Neutrophil (primary cell): ENCODE measurements around the gene WEE2.

Source experiments
- H3K27ac ChIP-seq: fragments of 200-600 bp; sonication (generic); 2 replicates; pipeline ENCODE4 v1.5.1; 2016; ENCODE audit warnings: mild to moderate bottlenecking, moderate library complexity
- H3K27me3 ChIP-seq: fragments of 200-600 bp; sonication (generic); 2 replicates; pipeline ENCODE4 v1.6.0; 2016; ENCODE audit warnings: mild to moderate bottlenecking
- H3K36me3 ChIP-seq: fragments of 200-600 bp; sonication (generic); 2 replicates; pipeline ENCODE4 v1.5.1; 2017
- H3K4me1 ChIP-seq, 2 experiments: fragments of 200-600 bp in 1 of 2; sonication (generic) in 1 of 2; 1 replicate in 1 of 2; 2 replicates in 1 of 2; pipeline versions ENCODE4 v1.5.1 to v1.6.1; 2013 to 2016; ENCODE audit warnings: low read depth in 1 of 2, low read length in 1 of 2, mild to moderate bottlenecking in 1 of 2, moderate library complexity in 1 of 2; ENCODE audit not compliant: control insufficient read depth in 1 of 2, insufficient read depth in 1 of 2
- H3K4me3 ChIP-seq, 2 experiments: fragments of 200-600 bp in 1 of 2; sonication (generic) in 1 of 2; 1 replicate in 1 of 2; 2 replicates in 1 of 2; pipeline ENCODE4 v1.5.1; 2013 to 2016; ENCODE audit warnings: low read depth in 1 of 2, low read length in 1 of 2, mild to moderate bottlenecking in 1 of 2, moderate library complexity in 1 of 2
- H3K9me3 ChIP-seq: fragments of 200-600 bp; sonication (generic); 2 replicates; pipeline ENCODE4 v1.5.1; 2016
- TF ChIP-seq, protein P1 (sequence below): fragments of 200-600 bp; sonication (generic); IDR thresholded peaks from 2 replicates; pipeline ENCODE4 v1.5.1; 2016; ENCODE audit warnings: antibody characterized with exemption

Gene WEE2

DNA sequence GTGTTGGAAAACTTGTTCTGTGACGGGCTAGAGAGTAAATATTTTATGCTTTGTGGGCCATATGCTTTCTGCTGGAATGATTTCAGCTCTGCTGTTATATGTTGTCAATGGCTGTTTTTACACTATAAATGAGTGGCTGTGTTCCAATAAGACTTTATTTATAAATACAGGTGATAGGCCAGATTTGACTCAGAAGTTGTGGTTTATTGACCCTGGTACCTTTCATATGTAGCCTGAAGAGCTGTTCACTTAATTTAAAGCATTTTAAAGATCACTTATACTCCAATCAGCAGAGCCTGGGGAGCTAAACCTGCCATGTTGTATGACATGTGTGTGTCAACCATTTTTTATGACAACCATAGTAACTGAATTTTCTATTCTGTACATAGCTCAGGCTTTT, 20.9 kb downstream of the WEE2 start:
- H3K4me1 ChIP-seq = no peaks in the 10 kb centered on the region
- no peak overlapping the region for H3K4me3 ChIP-seq
- H3K27ac ChIP-seq = no peak overlapping the region
- H3K9me3 ChIP-seq = no peaks in the 10 kb centered on the region
- H3K27me3 ChIP-seq = no peaks in the 10 kb centered on the region
- no peaks in the 10 kb centered on the region for H3K36me3 ChIP-seq
- TF ChIP-seq, protein P1, sequence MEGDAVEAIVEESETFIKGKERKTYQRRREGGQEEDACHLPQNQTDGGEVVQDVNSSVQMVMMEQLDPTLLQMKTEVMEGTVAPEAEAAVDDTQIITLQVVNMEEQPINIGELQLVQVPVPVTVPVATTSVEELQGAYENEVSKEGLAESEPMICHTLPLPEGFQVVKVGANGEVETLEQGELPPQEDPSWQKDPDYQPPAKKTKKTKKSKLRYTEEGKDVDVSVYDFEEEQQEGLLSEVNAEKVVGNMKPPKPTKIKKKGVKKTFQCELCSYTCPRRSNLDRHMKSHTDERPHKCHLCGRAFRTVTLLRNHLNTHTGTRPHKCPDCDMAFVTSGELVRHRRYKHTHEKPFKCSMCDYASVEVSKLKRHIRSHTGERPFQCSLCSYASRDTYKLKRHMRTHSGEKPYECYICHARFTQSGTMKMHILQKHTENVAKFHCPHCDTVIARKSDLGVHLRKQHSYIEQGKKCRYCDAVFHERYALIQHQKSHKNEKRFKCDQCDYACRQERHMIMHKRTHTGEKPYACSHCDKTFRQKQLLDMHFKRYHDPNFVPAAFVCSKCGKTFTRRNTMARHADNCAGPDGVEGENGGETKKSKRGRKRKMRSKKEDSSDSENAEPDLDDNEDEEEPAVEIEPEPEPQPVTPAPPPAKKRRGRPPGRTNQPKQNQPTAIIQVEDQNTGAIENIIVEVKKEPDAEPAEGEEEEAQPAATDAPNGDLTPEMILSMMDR = no peak

GRCh38 chr7:141731476-141732149, 23.5 kb downstream of the WEE2 start:
- no peaks in the 10 kb centered on the region for H3K27me3 ChIP-seq
- no peak overlapping the region for H3K27ac ChIP-seq
- H3K4me1 ChIP-seq = no peaks in the 10 kb centered on the region
- TF ChIP-seq, protein P1 = no peak
- no peaks in the 10 kb centered on the region for H3K9me3 ChIP-seq
- H3K4me3 ChIP-seq = no peak overlapping the region
- H3K36me3 ChIP-seq = no peaks in the 10 kb centered on the region

- H3K36me3 ChIP-seq = peaks cover 21% of the 10 kb centered on the region
- TF ChIP-seq, protein P1 = no peak
- peak overlapping the region; percentile 63 to 72 for H3K4me3 ChIP-seq
- H3K27me3 ChIP-seq = no peaks in the 10 kb centered on the region
- H3K4me1 ChIP-seq = peaks cover 13 to 16% of the 10 kb centered on the region in 2 experiments
- peak overlapping the region; percentile 75 for H3K27ac ChIP-seq
- no peaks in the 10 kb centered on the region for H3K9me3 ChIP-seq
Measured at GRCh38 chr7:141737118-141737835, 29.1 kb downstream of the WEE2 start.

DNA sequence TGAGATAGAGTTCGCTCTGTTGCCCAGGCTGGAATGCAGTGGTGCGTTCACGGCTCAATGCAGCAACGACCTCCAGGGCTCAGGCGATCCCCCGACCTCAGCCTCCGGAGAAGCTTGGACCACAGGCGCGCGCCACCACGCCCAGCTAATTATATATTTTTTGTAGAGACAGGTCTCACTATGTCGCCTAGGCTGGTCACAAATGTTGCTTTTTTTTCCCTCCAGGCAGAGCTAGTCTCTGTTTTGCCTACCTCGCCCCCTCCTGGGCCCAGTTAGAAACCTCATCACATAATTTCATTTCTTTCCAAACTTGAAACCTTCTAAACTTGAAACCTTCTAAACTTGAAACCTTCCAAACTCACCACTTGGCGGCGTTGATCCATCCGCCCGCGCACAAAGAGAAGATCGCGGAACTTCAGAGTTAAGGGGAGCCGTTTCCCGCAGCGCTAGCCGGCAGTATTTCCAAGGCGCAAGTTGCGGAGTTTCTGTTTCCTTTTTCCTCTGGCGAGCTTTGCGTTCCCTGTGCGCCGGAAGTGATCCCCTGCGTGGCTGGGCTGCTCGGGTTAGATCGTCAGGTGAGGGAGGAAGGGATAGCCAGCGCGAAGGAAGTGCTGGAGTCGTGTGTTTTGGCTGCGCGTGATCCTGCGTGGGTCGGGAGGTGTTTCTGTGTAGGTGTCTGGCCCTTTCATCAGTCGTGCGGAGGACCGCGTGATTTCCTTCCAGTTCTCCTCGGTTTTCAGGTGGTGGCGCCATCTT, 29.9 kb downstream of the WEE2 start, which contains the start of gene SSBP1:
Gene SSBP1 (plus strand): TSS at position 523 of the 756 bp plus-strand sequence. CDS start 809 bp downstream, outside the sequence.
- H3K27me3 ChIP-seq = no peaks in the 10 kb centered on the region
- peak within 1 kb of the TSS; percentile 63 to 72 for H3K4me3 ChIP-seq
- peak within 1 kb of the TSS; percentile 75 for H3K27ac ChIP-seq
- H3K9me3 ChIP-seq = no peaks in the 10 kb centered on the region
- peaks cover 28% of the 10 kb centered on the region for H3K36me3 ChIP-seq
- TF ChIP-seq, protein P1 = peak; percentile 65
- H3K4me1 ChIP-seq = peaks cover 13 to 16% of the 10 kb centered on the region in 2 experiments

DNA sequence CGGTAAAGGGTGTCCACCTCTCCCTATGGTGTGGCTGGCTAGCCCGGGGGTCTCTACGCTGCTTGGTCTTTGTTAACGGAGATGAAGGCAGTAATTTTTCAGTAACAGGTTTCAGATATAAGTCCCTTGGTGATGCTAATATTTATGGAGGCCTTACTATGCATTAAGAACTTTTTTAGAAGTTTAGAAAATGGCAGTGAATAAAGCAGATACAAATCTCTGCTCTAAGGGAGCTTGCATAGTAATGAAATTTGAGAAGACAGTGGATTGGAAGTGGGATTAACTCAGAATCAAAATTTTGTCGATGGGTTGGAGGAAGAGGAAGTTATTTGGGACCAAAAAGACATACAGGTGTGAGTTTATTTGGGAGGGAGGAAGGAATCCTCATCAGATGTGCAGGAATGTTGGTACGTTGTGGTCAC, 30.4 kb downstream of the WEE2 start:
- H3K27ac ChIP-seq = peak overlapping the region; percentile 75
- H3K27me3 ChIP-seq = no peaks in the 10 kb centered on the region
- H3K4me1 ChIP-seq = peaks cover 13 to 16% of the 10 kb centered on the region in 2 experiments
- H3K9me3 ChIP-seq = no peaks in the 10 kb centered on the region
- peaks cover 34% of the 10 kb centered on the region for H3K36me3 ChIP-seq
- TF ChIP-seq, protein P1 = no peak
- H3K4me3 ChIP-seq = peak overlapping the region; percentile 63 to 72
